HG03460 (cell line): ENCODE data around the gene KLF11.
"Not testable (repeated sequence)": the region's sequence is repeated elsewhere in the genome, so short reads cannot be mapped to it uniquely, and the experiment has no call there.

Source experiments
- ATAC-seq: cut with Tn5 transposase; IDR thresholded peaks from one replicate; pipeline ENCODE4 v1.9.1; 2021; ENCODE audit not compliant: unreplicated experiment

KLF11 gene

GRCh38 chr2:10009271-10009810, 34.0 kb upstream of the KLF11 start:
- no peak for ATAC-seq

GRCh38 chr2:10009811-10010781, 33.3 kb upstream of the KLF11 start:
- ATAC-seq, result no peak

- ATAC-seq, result not testable (repeated sequence)
Observed at GRCh38 chr2:10010861-10011605, 32.3 kb upstream of the KLF11 start.

- not testable (repeated sequence) for ATAC-seq
Observed at GRCh38 chr2:10011606-10012325, 31.6 kb upstream of the KLF11 start.

GRCh38 chr2:10012366-10012962, 30.9 kb upstream of the KLF11 start:
- ATAC-seq, result not testable (repeated sequence)

GRCh38 chr2:10012963-10013461, 30.3 kb upstream of the KLF11 start:
- no peak for ATAC-seq

- ATAC-seq, result not testable (repeated sequence)
Observed at GRCh38 chr2:10013651-10014417, 29.5 kb upstream of the KLF11 start.

- no peak for ATAC-seq
Observed at GRCh38 chr2:10014418-10015190, 28.7 kb upstream of the KLF11 start.

- ATAC-seq, result not testable (repeated sequence)
Observed at GRCh38 chr2:10015376-10015989, 27.9 kb upstream of the KLF11 start.

GRCh38 chr2:10016001-10016801, 27.1 kb upstream of the KLF11 start:
- ATAC-seq, result no peak

- ATAC-seq, result no peak
Observed at GRCh38 chr2:10016802-10017258, 26.5 kb upstream of the KLF11 start.

GRCh38 chr2:10017313-10017941, 25.9 kb upstream of the KLF11 start:
- no peak for ATAC-seq

- no peak for ATAC-seq
Observed at GRCh38 chr2:10019174-10019573, 24.2 kb upstream of the KLF11 start.

- no peak for ATAC-seq
Observed at GRCh38 chr2:10019602-10020400, 23.5 kb upstream of the KLF11 start.

- no peak for ATAC-seq
Observed at GRCh38 chr2:10022041-10022421, 21.3 kb upstream of the KLF11 start.

GRCh38 chr2:10022445-10022844, 20.9 kb upstream of the KLF11 start:
- no peak for ATAC-seq
